ENCODE data around the gene PDZD4.

Gene PDZD4

DNA sequence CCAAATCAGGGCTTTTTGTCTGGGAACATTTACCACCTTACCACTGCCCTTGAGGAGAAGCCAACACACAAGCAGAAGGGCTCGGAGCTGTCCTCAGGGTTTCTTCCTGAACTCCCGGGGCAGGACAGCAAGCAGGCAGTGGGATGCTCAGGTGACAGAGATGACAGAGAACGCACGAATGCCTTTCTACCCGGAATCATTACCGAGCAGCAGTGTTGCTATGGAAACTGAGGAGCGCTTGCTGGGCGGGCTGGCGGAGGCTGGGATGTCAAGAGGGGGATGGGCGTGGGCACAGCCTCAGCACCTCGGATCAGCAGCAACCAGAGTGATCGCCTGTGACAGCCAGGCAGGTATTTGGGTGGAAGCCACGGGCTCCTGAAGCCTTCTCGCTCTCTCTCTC is 18.1 kb downstream of the PDZD4 start:
- DNase-seq (ENCODE audit: low read depth): no peak
- no peak overlapping the region for H3K4me3 ChIP-seq (replicated peaks; ENCODE audit: low read depth, low read length)
- TF ChIP-seq, protein P1, sequence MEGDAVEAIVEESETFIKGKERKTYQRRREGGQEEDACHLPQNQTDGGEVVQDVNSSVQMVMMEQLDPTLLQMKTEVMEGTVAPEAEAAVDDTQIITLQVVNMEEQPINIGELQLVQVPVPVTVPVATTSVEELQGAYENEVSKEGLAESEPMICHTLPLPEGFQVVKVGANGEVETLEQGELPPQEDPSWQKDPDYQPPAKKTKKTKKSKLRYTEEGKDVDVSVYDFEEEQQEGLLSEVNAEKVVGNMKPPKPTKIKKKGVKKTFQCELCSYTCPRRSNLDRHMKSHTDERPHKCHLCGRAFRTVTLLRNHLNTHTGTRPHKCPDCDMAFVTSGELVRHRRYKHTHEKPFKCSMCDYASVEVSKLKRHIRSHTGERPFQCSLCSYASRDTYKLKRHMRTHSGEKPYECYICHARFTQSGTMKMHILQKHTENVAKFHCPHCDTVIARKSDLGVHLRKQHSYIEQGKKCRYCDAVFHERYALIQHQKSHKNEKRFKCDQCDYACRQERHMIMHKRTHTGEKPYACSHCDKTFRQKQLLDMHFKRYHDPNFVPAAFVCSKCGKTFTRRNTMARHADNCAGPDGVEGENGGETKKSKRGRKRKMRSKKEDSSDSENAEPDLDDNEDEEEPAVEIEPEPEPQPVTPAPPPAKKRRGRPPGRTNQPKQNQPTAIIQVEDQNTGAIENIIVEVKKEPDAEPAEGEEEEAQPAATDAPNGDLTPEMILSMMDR (IDR thresholded peaks at IDR 0.05; ENCODE audit: low read length, missing control alignments): no peak

DNA sequence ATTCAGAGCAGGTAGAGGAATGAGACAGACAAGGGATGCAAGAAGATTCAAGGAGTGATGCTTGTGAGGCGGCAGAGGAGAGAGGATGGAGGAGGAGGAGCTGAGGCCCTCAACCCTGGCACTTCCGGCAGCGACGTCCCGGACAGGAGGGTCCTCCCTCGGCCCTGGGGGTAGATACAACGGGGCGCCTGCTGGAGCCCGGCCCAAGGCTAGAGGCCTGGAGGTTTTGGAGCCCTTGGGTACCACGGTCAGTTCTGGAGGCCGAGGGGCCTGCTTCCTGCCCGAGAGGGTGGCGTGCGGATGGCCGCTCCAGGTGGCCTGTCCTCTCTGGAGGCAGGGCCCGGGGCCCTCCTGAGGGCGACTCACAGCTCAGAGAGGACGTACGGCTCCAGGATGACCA is 22.4 kb downstream of the PDZD4 start:
- no peak for DNase-seq (ENCODE audit: low read depth)
- TF ChIP-seq, protein P1 (IDR thresholded peaks at IDR 0.05; ENCODE audit: low read length, missing control alignments): no peak
- no peak overlapping the region for H3K4me3 ChIP-seq (replicated peaks; ENCODE audit: low read depth, low read length)

DNA sequence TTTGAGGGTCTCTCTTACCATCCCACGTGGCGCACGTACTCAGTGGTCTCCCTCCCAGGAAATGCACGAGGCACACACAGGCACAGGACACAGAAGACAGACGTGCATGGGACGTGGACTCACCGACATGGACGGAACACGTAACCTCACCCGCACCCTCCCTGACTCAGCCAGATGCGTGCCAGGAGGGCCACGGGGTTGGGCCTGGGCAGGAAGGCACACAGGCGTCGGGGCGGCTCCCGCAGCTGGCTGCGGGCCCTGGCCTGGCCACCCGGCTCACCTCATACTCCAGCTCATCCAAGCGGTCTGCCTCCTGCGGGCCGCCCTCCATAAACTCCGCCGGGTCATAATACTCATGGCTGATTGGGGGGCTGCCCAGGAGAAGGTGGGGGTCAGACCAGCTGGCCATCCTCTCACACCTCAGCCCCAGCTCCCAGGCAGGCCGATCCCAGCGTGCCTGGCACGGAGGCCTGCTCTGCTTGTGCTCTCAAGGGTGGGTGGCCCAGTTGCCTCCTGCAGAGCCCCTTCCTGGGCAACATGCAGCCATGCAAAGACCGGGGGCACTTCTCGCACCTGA is 23.3 kb downstream of the PDZD4 start:
- H3K4me3 ChIP-seq (replicated peaks; ENCODE audit: low read depth, low read length): no peak overlapping the region
- TF ChIP-seq, protein P1 (IDR thresholded peaks at IDR 0.05; ENCODE audit: low read length, missing control alignments): no peak
- no peak for DNase-seq (ENCODE audit: low read depth)

DNA sequence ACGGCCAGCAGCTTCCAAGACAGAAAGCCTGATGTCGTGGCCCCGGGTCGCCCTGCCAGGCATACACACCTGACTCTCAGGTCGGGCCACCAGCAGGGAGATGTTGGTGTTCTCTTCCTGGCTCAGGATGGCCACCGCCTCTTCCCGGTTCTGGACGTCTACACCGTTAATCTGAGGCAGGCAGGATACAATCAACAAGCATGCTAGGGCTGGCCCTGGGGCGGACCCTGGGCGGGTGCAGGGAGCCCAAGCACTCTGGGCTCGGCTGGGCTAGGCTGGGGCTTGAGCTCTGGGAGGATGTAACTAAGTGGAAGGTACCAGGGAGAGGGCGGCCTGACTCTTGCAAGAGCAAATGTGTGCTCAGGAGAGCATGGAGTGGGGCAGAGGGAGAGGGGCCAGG is 24.9 kb downstream of the PDZD4 start:
- no peak overlapping the region for H3K4me3 ChIP-seq (replicated peaks; ENCODE audit: low read depth, low read length)
- DNase-seq (ENCODE audit: low read depth): no peak
- TF ChIP-seq, protein P1 (IDR thresholded peaks at IDR 0.05; ENCODE audit: low read length, missing control alignments): no peak

DNA sequence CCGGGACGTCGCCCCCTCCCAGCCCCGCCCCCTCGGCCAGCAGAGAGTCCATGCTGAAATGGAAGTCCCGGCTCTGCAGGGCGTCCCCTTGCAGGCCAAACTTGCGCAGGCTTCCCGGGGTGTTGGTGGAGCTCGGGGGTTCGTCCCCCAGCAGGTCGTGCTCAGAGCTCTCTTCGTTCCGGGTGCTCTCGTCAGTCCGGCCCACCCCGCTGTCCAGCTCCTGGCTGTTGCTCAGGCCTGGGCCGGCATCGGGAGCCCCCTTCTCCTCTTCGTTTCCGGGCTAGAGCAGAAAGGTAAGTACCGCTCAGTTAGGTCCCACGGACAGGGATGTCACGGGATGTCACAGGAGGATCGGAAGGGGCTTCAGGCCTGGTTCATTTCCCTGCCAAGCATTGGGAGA is 25.7 kb downstream of the PDZD4 start:
- H3K4me3 ChIP-seq (replicated peaks; ENCODE audit: low read depth, low read length): no peak overlapping the region
- TF ChIP-seq, protein P1 (IDR thresholded peaks at IDR 0.05; ENCODE audit: low read length, missing control alignments): no peak
- no peak for DNase-seq (ENCODE audit: low read depth)

DNA sequence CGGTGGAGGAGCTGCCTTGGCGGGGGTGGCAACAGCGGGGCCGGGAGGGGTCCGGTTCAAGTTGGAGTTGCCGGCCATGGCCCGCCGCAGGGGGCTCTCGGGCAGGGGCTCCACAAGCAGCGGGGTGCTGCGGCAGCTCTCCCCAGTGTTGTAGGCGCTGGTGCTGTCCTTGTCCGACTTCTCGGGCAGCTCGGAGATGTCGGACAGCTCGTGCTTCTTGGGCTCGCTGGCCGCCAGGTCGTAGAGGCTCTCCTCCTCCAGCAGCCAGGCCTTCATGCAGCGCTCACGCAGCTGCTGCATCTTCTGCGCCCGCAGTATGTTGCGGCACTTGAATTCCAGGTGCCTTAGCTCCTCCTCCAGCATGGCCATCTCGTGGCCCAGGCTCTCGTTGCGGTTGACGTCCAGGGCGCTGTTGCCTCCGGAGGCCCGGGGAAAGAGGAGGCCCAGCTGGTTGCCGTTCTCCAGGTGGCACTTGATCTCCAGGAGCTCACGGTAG is 26.2 kb downstream of the PDZD4 start:
- H3K4me3 ChIP-seq (replicated peaks; ENCODE audit: low read depth, low read length): no peak overlapping the region
- TF ChIP-seq, protein P1 (IDR thresholded peaks at IDR 0.05; ENCODE audit: low read length, missing control alignments): no peak
- no peak for DNase-seq (ENCODE audit: low read depth)

Data from fibroblast of pulmonary artery (primary cell).